BLaER1 (cell line): Measurements from ENCODE around the gene PDCD6IP.

ENCODE experiments used
- H3K27ac ChIP-seq: shearing (Covaris generic); formaldehyde crosslinking; 2 replicates; pipeline ENCODE4 v1.8.1; 2022
- H3K27me3 ChIP-seq: shearing (Covaris generic); formaldehyde crosslinking; 2 replicates; pipeline ENCODE4 v1.8.1; 2022
- H3K36me3 ChIP-seq: shearing (Covaris generic); formaldehyde crosslinking; 2 replicates; pipeline ENCODE4 v1.8.1; 2022
- H3K4me1 ChIP-seq: shearing (Covaris generic); formaldehyde crosslinking; 2 replicates; pipeline ENCODE4 v1.8.1; 2022
- H3K4me2 ChIP-seq: shearing (Covaris generic); formaldehyde crosslinking; 2 replicates; pipeline ENCODE4 v1.8.1; 2022
- H3K4me3 ChIP-seq: shearing (Covaris generic); formaldehyde crosslinking; 2 replicates; pipeline ENCODE4 v1.8.1; 2022
- H3K9ac ChIP-seq: shearing (Covaris generic); formaldehyde crosslinking; 2 replicates; pipeline ENCODE4 v1.8.1; 2022
- H3K9me3 ChIP-seq: shearing (Covaris generic); formaldehyde crosslinking; 2 replicates; pipeline ENCODE4 v1.8.1; 2022
- H4K20me1 ChIP-seq: shearing (Covaris generic); formaldehyde crosslinking; 2 replicates; pipeline ENCODE4 v1.8.1; 2022
- Cebpa-rat ChIP-seq: shearing (Covaris generic); IDR thresholded peaks from 2 replicates; pipeline ENCODE4 v1.8.1; 2022

Gene PDCD6IP

DNA sequence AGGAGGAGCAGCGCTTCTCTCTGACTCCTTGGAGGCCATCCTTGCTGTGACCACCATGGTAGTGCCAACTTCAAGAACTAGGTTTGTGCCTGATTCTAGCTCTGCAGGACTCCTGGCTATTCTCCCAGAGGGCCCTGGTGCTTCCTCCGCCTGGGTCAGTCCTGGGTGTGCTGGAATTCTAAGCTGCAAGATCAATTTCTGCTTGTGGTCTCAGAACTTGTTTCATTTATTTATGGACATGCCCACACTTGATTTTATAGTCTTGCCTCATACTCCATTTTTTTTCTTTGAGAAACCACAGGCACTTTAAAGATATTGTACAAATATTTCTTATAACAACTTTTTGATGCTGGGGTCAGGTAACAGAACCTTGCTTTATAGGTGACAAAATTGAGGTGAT lies 87.6 kb downstream of the PDCD6IP start:
- no peaks in the 10 kb centered on the region for H3K27me3 ChIP-seq
- H3K4me2 ChIP-seq, result no peak overlapping the region
- no peak for TF ChIP-seq Cebpa-rat
- no peaks in the 10 kb centered on the region for H4K20me1 ChIP-seq
- no peaks in the 10 kb centered on the region for H3K9me3 ChIP-seq
- no peak overlapping the region for H3K9ac ChIP-seq
- H3K36me3 ChIP-seq, result no peaks in the 10 kb centered on the region
- no peak overlapping the region for H3K27ac ChIP-seq
- H3K4me3 ChIP-seq, result no peak overlapping the region
- H3K4me1 ChIP-seq, result peaks cover 22% of the 10 kb centered on the region

GRCh38 chr3:33887478-33887877 lies 89.0 kb downstream of the PDCD6IP start:
- no peak overlapping the region for H3K27ac ChIP-seq
- peaks cover 7% of the 10 kb centered on the region; the same call in 1 of the 2 replicates for H3K4me1 ChIP-seq
- H4K20me1 ChIP-seq, result no peaks in the 10 kb centered on the region
- no peak overlapping the region for H3K4me2 ChIP-seq
- no peak for TF ChIP-seq Cebpa-rat
- no peaks in the 10 kb centered on the region for H3K9me3 ChIP-seq
- H3K36me3 ChIP-seq, result no peaks in the 10 kb centered on the region
- no peaks in the 10 kb centered on the region for H3K27me3 ChIP-seq
- no peak overlapping the region for H3K9ac ChIP-seq
- no peak overlapping the region for H3K4me3 ChIP-seq

DNA sequence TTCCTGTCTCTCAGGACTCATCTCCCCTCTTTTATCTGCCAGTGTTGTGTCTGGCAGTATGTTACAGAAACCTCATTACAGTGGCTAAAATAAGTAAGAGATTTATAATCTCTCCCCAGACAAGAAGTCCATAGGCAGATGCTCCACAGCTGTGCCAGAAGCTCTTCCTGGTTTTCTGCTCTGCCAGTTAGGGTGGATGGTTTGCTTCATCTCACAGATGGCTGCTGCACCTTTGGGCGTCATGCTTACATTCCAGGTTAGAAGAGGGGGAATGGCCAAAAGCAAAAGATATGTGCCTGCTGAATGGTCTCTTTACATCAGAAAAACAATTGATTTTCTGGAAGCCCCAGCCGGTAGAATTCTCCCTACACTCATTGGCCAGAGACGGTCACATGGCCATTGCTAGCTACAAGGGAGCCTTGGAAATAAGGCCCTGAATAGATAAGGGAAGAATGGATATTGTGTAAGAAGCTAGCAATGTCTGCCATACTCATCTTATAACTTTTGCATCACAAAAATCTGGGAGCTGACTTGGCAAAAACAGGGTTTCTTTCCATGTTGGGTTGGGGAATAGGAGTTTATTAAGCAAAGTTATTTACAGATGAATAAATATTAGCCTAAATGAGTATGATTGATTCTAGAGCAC lies 91.1 kb downstream of the PDCD6IP start:
- Histone ChIP-seq H3K4me2 (no peak overlapping the region), H3K9me3 (no peaks in the 10 kb centered on the region), H3K27ac (no peak overlapping the region), H3K9ac (no peak overlapping the region), H3K27me3 (no peaks in the 10 kb centered on the region), H3K4me3 (no peak overlapping the region), H3K4me1 (no peaks in the 10 kb centered on the region), H3K36me3 (no peaks in the 10 kb centered on the region), H4K20me1 (no peaks in the 10 kb centered on the region)
- TF ChIP-seq Cebpa-rat, result no peak

DNA sequence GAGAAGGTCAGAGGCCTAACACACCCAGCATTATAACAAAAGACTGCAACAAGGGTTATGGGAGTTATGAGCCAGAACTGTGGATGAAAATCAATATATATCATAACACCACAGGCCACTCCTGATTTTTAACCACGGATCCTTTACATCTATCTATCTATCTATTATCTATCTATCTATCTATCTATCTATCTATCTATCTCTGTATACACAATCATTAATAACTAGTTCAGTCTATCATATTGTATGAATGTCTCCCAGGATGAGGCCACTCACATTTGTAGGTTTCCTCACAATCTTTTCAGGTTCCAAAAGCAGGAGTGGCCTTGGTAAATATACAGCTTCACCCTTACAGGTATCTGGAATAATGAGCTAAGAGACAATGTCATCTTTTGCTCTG lies 94.2 kb downstream of the PDCD6IP start:
- Histone ChIP-seq H3K4me1 (no peaks in the 10 kb centered on the region), H3K4me3 (no peak overlapping the region), H3K36me3 (no peaks in the 10 kb centered on the region), H4K20me1 (no peaks in the 10 kb centered on the region), H3K9me3 (no peaks in the 10 kb centered on the region), H3K9ac (no peak overlapping the region), H3K4me2 (no peak overlapping the region), H3K27me3 (no peaks in the 10 kb centered on the region), H3K27ac (no peak overlapping the region)
- no peak for TF ChIP-seq Cebpa-rat

DNA sequence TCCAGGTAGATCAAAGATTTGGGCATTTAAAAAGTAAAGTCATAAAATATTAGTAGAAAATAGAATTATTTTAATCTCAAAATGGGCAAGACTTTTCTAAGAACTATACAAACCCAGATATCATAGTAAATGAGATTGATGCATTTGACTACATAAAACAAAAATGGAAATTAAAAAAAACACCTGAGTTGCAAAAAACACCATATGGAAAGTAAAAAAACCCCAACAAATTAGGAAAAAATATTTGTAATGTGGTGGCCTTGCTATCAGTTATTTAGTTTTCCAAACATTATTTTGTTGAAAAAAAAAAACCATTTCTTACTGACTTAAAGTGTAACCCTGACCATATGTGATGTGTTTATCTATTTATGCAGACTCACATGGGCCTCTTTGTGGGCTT lies 97.2 kb downstream of the PDCD6IP start:
- Histone ChIP-seq H3K9me3 (no peaks in the 10 kb centered on the region), H3K9ac (no peak overlapping the region), H3K27ac (no peak overlapping the region), H3K4me1 (no peaks in the 10 kb centered on the region), H3K27me3 (no peaks in the 10 kb centered on the region), H3K4me3 (no peak overlapping the region), H3K4me2 (no peak overlapping the region), H4K20me1 (no peaks in the 10 kb centered on the region), H3K36me3 (no peaks in the 10 kb centered on the region)
- TF ChIP-seq Cebpa-rat, result no peak

DNA sequence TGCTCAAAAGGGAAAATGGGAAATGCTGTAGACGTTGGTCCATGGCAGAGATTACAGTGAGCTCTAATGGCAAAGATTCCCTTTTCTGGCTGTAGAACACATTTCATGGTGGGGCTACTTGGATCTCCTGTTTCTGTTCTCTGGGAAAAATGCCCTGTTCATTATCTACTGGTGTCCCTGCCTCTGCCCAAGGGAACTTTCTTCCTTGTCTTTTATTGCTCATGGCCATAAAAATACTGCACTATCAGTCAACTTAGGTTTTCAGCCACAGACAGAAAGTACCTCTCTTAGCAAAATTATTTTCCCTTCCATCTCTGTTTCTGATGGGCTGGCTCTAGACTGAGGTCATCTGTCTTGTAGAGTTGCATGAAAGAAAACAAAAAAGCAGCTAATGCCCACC lies 98.9 kb downstream of the PDCD6IP start:
- no peaks in the 10 kb centered on the region for H3K9me3 ChIP-seq
- no peaks in the 10 kb centered on the region for H3K4me1 ChIP-seq
- no peak overlapping the region for H3K9ac ChIP-seq
- no peak overlapping the region for H3K27ac ChIP-seq
- H3K27me3 ChIP-seq, result no peaks in the 10 kb centered on the region
- no peak for TF ChIP-seq Cebpa-rat
- no peak overlapping the region for H3K4me3 ChIP-seq
- no peaks in the 10 kb centered on the region for H3K36me3 ChIP-seq
- H4K20me1 ChIP-seq, result no peaks in the 10 kb centered on the region
- H3K4me2 ChIP-seq, result no peak overlapping the region

DNA sequence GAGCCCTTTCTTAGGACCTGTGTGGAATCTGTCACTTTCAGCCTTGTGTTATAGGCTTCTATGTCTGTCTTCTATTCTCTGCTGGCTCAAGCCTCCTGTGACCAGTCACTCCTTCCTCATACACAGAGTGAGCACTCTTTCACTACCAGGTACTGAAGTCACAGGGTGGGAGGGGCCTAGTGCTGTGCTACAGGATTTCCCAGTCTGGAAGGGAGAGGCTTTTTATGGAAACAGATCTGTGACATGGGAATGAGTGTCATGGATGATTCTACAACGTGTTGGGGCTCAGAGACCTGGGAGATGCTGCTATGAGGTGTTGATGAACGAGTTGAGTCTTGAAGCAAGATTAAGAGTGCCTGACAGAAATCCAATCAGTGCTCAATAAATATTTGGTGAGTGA lies 100.5 kb downstream of the PDCD6IP start:
- no peak for TF ChIP-seq Cebpa-rat
- Histone ChIP-seq H4K20me1 (no peaks in the 10 kb centered on the region), H3K27ac (no peak overlapping the region), H3K9ac (no peak overlapping the region), H3K36me3 (no peaks in the 10 kb centered on the region), H3K27me3 (peaks cover 2% of the 10 kb centered on the region; the same call in 1 of the 2 replicates), H3K4me2 (no peak overlapping the region), H3K4me3 (no peak overlapping the region), H3K9me3 (no peaks in the 10 kb centered on the region), H3K4me1 (no peaks in the 10 kb centered on the region)

GRCh38 chr3:33900440-33900808 lies 102.0 kb downstream of the PDCD6IP start:
- H3K9ac ChIP-seq, result no peak overlapping the region

DNA sequence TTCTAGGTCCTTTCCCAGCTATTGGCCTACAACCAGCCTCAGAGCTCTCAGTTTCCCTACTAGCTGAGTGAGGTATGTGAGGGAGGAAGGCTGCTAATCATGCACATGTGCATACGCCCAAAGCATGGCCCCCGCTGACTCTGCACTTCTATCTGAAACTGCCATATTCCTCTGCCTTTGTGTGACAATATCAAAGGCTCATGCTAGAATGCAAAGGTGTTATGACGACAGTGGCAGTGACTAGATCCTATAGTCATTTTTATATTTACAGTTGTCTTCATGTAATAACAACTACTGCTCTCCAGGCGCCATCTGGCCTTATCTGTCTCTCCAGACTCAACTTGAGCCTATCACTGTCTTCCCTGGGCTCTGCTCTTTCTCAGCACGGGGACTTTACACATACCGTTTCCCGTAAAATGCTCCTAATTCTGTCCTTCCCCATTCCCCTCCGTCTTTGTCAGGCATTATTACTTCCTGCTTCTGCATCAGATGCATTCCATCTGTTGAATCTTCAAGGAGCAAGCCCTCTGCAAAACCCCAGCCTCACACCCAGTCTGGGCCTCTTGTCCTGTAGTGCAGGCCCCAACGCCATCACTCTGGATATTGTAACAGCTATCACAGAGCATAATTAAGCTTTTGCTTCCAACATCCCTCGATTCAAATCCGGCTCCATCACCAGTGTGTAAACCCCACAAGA lies 102.5 kb downstream of the PDCD6IP start:
- no peaks in the 10 kb centered on the region for H3K4me1 ChIP-seq
- no peak overlapping the region for H3K4me2 ChIP-seq
- no peaks in the 10 kb centered on the region for H4K20me1 ChIP-seq
- H3K9ac ChIP-seq, result no peak overlapping the region
- no peak overlapping the region for H3K4me3 ChIP-seq
- H3K27me3 ChIP-seq, result peaks cover 2% of the 10 kb centered on the region; the same call in 1 of the 2 replicates
- no peak overlapping the region for H3K27ac ChIP-seq
- no peaks in the 10 kb centered on the region for H3K9me3 ChIP-seq
- TF ChIP-seq Cebpa-rat, result no peak
- no peaks in the 10 kb centered on the region for H3K36me3 ChIP-seq

More at GRCh38 chr3:33900440-33900808, 102.0 kb downstream of the PDCD6IP start:
- Histone ChIP-seq H3K9me3 (no peaks in the 10 kb centered on the region), H3K4me2 (no peak overlapping the region), H4K20me1 (no peaks in the 10 kb centered on the region), H3K27me3 (peaks cover 2% of the 10 kb centered on the region; the same call in 1 of the 2 replicates), H3K27ac (no peak overlapping the region), H3K4me1 (no peaks in the 10 kb centered on the region), H3K4me3 (no peak overlapping the region), H3K36me3 (no peaks in the 10 kb centered on the region)
- TF ChIP-seq Cebpa-rat, result no peak

GRCh38 chr3:33901862-33902563 lies 103.6 kb downstream of the PDCD6IP start:
- no peak overlapping the region for H3K9ac ChIP-seq

More at GRCh38 chr3:33901862-33902563, 103.6 kb downstream of the PDCD6IP start:
- Histone ChIP-seq H3K4me2 (no peak overlapping the region), H3K36me3 (no peaks in the 10 kb centered on the region), H3K9me3 (no peaks in the 10 kb centered on the region), H4K20me1 (no peaks in the 10 kb centered on the region), H3K27ac (no peak overlapping the region), H3K4me3 (no peak overlapping the region), H3K27me3 (peaks cover 2% of the 10 kb centered on the region; the same call in 1 of the 2 replicates), H3K4me1 (no peaks in the 10 kb centered on the region)
- TF ChIP-seq Cebpa-rat, result no peak
